DOHH2 (cell line): ENCODE results near the gene ARRDC3.
A peak's percentile ranks its signal among the peaks of the same experiment; 100 is the strongest.

Source experiments
- H3F3A ChIP-seq: fragments of 200-600 bp; sonication (generic), shearing (Covaris generic); 2 replicates; pipeline ENCODE4 v1.6.0; 2016; ENCODE audit warnings: antibody characterized with exemption, mild to moderate bottlenecking; ENCODE audit not compliant: control insufficient read depth, insufficient read depth
- H3K27ac ChIP-seq: fragments of 200-600 bp; sonication (generic); 2 replicates; pipeline ENCODE4 v1.5.1; 2014; ENCODE audit warnings: low read depth, mild to moderate bottlenecking, low read length, moderate library complexity
- H3K27me3 ChIP-seq: fragments of 200-600 bp; sonication (generic); 2 replicates; pipeline ENCODE4 v1.6.1; 2014; ENCODE audit warnings: mild to moderate bottlenecking, low read length, mixed read lengths; ENCODE audit not compliant: control insufficient read depth
- H3K36me3 ChIP-seq: fragments of 200-600 bp; sonication (generic); 2 replicates; pipeline ENCODE4 v1.6.1; 2014; ENCODE audit warnings: mild to moderate bottlenecking, low read length, moderate library complexity, mixed read lengths; ENCODE audit not compliant: control insufficient read depth
- H3K4me1 ChIP-seq: fragments of 200-600 bp; sonication (generic); 2 replicates; pipeline ENCODE4 v1.6.1; 2014; ENCODE audit warnings: mild to moderate bottlenecking, low read length, mixed read lengths; ENCODE audit not compliant: control insufficient read depth
- H3K4me2 ChIP-seq: fragments of 200-600 bp; sonication (generic); 2 replicates; pipeline ENCODE4 v1.6.0; 2014; ENCODE audit warnings: mild to moderate bottlenecking, low read length, moderate library complexity
- H3K4me3 ChIP-seq: fragments of 200-600 bp; sonication (generic); 2 replicates; pipeline ENCODE4 v1.5.1; 2014; ENCODE audit warnings: mild to moderate bottlenecking, low read length, mixed read lengths
- H3K79me2 ChIP-seq: fragments of 200-600 bp; sonication (generic); 2 replicates; pipeline ENCODE4 v1.6.1; 2014; ENCODE audit warnings: mild to moderate bottlenecking, low read length, mixed read lengths; ENCODE audit not compliant: control insufficient read depth
- H3K9me2 ChIP-seq: fragments of 200-600 bp; sonication (generic); replicated peaks from 2 replicates; pipeline ENCODE4 v1.6.1; 2014; ENCODE audit warnings: mild to moderate bottlenecking, low read length, mixed read lengths; ENCODE audit not compliant: control insufficient read depth
- H3K9me3 ChIP-seq: fragments of 200-600 bp; sonication (generic); 2 replicates; pipeline ENCODE4 v1.6.1; 2014; ENCODE audit warnings: antibody characterized with exemption, low read length, mixed read lengths; ENCODE audit not compliant: control insufficient read depth, insufficient read depth
- H4K20me1 ChIP-seq: fragments of 200-600 bp; sonication (generic); 2 replicates; pipeline ENCODE4 v1.6.0; 2014; ENCODE audit warnings: low read depth, mild to moderate bottlenecking, antibody characterized with exemption, low read length, moderate library complexity; ENCODE audit not compliant: control insufficient read depth, insufficient read depth
- CTCF ChIP-seq: fragments of 200-600 bp; sonication (generic); IDR thresholded peaks from one replicate; pipeline ENCODE4 v1.5.1; 2014; ENCODE audit warnings: antibody characterized with exemption, mild to moderate bottlenecking, low read depth, low read length; ENCODE audit not compliant: poor library complexity, severe bottlenecking
- EZH2phosphoT487 ChIP-seq: fragments of 200-600 bp; sonication (generic); IDR thresholded peaks from 2 replicates; pipeline ENCODE4 v1.6.1; 2017; ENCODE audit warnings: borderline replicate concordance, mild to moderate bottlenecking, antibody characterized with exemption, low read length, moderate library complexity, mixed read lengths

Gene ARRDC3

GRCh38 chr5:91379246-91379913 is 3.7 kb downstream of the ARRDC3 start:
- Histone ChIP-seq H3K27ac (peak overlapping the region; percentile 91), H3K9me3 (no peaks in the 10 kb centered on the region), H3K27me3 (no peaks in the 10 kb centered on the region), H3K4me2 (peak overlapping the region; percentile 81), H3K36me3 (peaks cover 72% of the 10 kb centered on the region), H3F3A (peaks cover 23% of the 10 kb centered on the region), H3K79me2 (peaks cover 76% of the 10 kb centered on the region), H3K4me1 (peaks cover 17% of the 10 kb centered on the region), H4K20me1 (no peaks in the 10 kb centered on the region), H3K4me3 (peak overlapping the region; percentile 95), H3K9me2 (no peaks in the 10 kb centered on the region)
- no peak for TF ChIP-seq EZH2phosphoT487

GRCh38 chr5:91378752-91379211 is 4.3 kb downstream of the ARRDC3 start:
- Histone ChIP-seq H3K79me2 (peaks cover 73% of the 10 kb centered on the region), H3K27ac (no peak overlapping the region), H3F3A (peaks cover 17% of the 10 kb centered on the region), H3K27me3 (no peaks in the 10 kb centered on the region), H3K9me2 (no peaks in the 10 kb centered on the region), H3K4me1 (peaks cover 12% of the 10 kb centered on the region), H3K4me3 (peak overlapping the region; percentile 95), H3K36me3 (peaks cover 78% of the 10 kb centered on the region), H3K9me3 (no peaks in the 10 kb centered on the region), H4K20me1 (no peaks in the 10 kb centered on the region), H3K4me2 (peak overlapping the region; percentile 81)
- no peak for TF ChIP-seq CTCF
- no peak for TF ChIP-seq EZH2phosphoT487

- no peaks in the 10 kb centered on the region for H3K9me2 ChIP-seq
- no peaks in the 10 kb centered on the region for H4K20me1 ChIP-seq
- no peak overlapping the region for H3K4me2 ChIP-seq
- peaks cover 94% of the 10 kb centered on the region for H3K36me3 ChIP-seq
- peaks cover 8% of the 10 kb centered on the region; the same call in 1 of the 2 replicates for H3F3A ChIP-seq
- H3K9me3 ChIP-seq, result no peaks in the 10 kb centered on the region
- no peak overlapping the region for H3K4me3 ChIP-seq
- no peaks in the 10 kb centered on the region for H3K27me3 ChIP-seq
- peaks cover 55% of the 10 kb centered on the region for H3K79me2 ChIP-seq
- peaks cover 12% of the 10 kb centered on the region for H3K4me1 ChIP-seq
- TF ChIP-seq EZH2phosphoT487, result no peak
- no peak for TF ChIP-seq CTCF
- no peak overlapping the region for H3K27ac ChIP-seq
Measured at GRCh38 chr5:91374893-91375520, 8.1 kb downstream of the ARRDC3 start.

- no peaks in the 10 kb centered on the region for H3K9me2 ChIP-seq
- no peaks in the 10 kb centered on the region for H3K27me3 ChIP-seq
- H3K4me3 ChIP-seq, result no peak overlapping the region
- peaks cover 99% of the 10 kb centered on the region for H3K36me3 ChIP-seq
- H3K4me2 ChIP-seq, result no peak overlapping the region
- no peaks in the 10 kb centered on the region for H3K9me3 ChIP-seq
- peaks cover 7% of the 10 kb centered on the region for H3K4me1 ChIP-seq
- H3K79me2 ChIP-seq, result peaks cover 48% of the 10 kb centered on the region
- no peaks in the 10 kb centered on the region for H4K20me1 ChIP-seq
- TF ChIP-seq EZH2phosphoT487 (no peak), CTCF (no peak)
- H3F3A ChIP-seq, result peaks cover 15% of the 10 kb centered on the region; the same call in 1 of the 2 replicates
- no peak overlapping the region for H3K27ac ChIP-seq
Measured at GRCh38 chr5:91373600-91373999, 9.5 kb downstream of the ARRDC3 start.
